HCT116 (cell line): ENCODE results near the gene DLG2. TPM values are rescaled to one million over a fixed set of nuclear protein-coding genes. Genes with fewer than 3 reads are reported as not detected.

ENCODE experiments used
- ATAC-seq: fragments of 200-7000 bp; cut with Tn5 transposase; 2 replicates; pipeline ENCODE4 v1.9.1; 2020; ENCODE audit warnings: mild to moderate bottlenecking, moderate library complexity
- BruUV-seq: library from RNA; stranded (reverse); fragments of 400-500 nt; replicated peaks from 2 replicates; lab custom pipeline; 2021; lab: Mats Ljungman, UMichigan
- CTCF ChIA-PET: fragments of 300-600 bp; sonication (Branson Sonifier 250); formaldehyde crosslinking; loops from one replicate; lab custom pipeline; 2021; ENCODE audit warnings: antibody characterized with exemption; lab: Charles Lee
- POLR2A ChIA-PET: fragments of 300-600, 350-600 bp; sonication (Branson Sonifier 250); formaldehyde crosslinking; loops from one replicate; lab custom pipeline; 2021; ENCODE audit warnings: antibody characterized with exemption; lab: Charles Lee
- RAD21 ChIA-PET, 2 experiments: fragments of 300-600 bp; sonication (Branson Sonifier 250); formaldehyde crosslinking; loops; one replicate each; lab custom pipeline; 2023; ENCODE audit warnings: low total read pairs in 2 of 2; ENCODE audit not compliant: uncharacterized antibody in 2 of 2, unreplicated experiment in 2 of 2, low non-redundant PET in 1 of 2; lab: Charles Lee
- DNase-seq: peaks from one replicate; pipeline ENCODE4 v3.0.0-alpha.2; 2010; ENCODE audit warnings: low read depth, low spot score
- H2AFZ ChIP-seq: fragments of 200-600 bp; shearing (Covaris generic), sonication (generic); 2 replicates; pipeline ENCODE4 v1.6.1; 2017; ENCODE audit warnings: low read depth, mixed run types, mixed read lengths, antibody characterized with exemption, low read length; ENCODE audit not compliant: poor library complexity, severe bottlenecking
- H3K27ac ChIP-seq: 2 replicates; pipeline ENCODE4 v1.5.1; 2012; ENCODE audit warnings: low read depth, low read length
- H3K27me3 ChIP-seq: fragments of 200-600 bp; sonication (generic); 2 replicates; pipeline ENCODE4 v1.6.1; 2016; ENCODE audit warnings: mixed run types, low read length, mixed read lengths; ENCODE audit not compliant: insufficient read depth
- H3K36me3 ChIP-seq, 2 experiments: fragments of 200-500 bp in 1 of 2; fragments of 200-600 bp in 1 of 2; sonication (Bioruptor generic) in 1 of 2; sonication (generic) in 1 of 2; 2 replicates each; pipeline versions ENCODE4 v1.5.1 to v1.6.1; 2014 to 2016; ENCODE audit warnings: low read length in 2 of 2, inconsistent platforms in 1 of 2, mixed read lengths in 1 of 2, mixed run types in 1 of 2; ENCODE audit not compliant: insufficient read depth in 2 of 2, control insufficient read depth in 1 of 2
- H3K4me1 ChIP-seq, 2 experiments: fragments of 200-600 bp in 1 of 2; sonication (generic) in 1 of 2; 2 replicates each; pipeline versions ENCODE4 v1.5.1 to v1.6.1; 2012 to 2017; ENCODE audit warnings: low read length in 2 of 2, inconsistent platforms in 1 of 2, mild to moderate bottlenecking in 1 of 2, mixed read lengths in 1 of 2, mixed run types in 1 of 2, moderate library complexity in 1 of 2; ENCODE audit not compliant: insufficient read depth in 2 of 2, control insufficient read depth in 1 of 2
- H3K4me2 ChIP-seq: fragments of 200-600 bp; sonication (generic); 2 replicates; pipeline ENCODE4 v1.6.1; 2017; ENCODE audit warnings: mixed run types, low read length, mixed read lengths
- H3K4me3 ChIP-seq, 2 experiments: fragments of 200-600 bp in 1 of 2; sonication (generic) in 1 of 2; replicated peaks in 1 of 2; 2 replicates each; pipeline ENCODE4 v1.5.1; 2011 to 2016; ENCODE audit warnings: low read length in 2 of 2, control low read depth in 1 of 2, low read depth in 1 of 2, mild to moderate bottlenecking in 1 of 2, mixed read lengths in 1 of 2, mixed run types in 1 of 2
- H3K79me2 ChIP-seq: fragments of 200-600 bp; sonication (generic); 2 replicates; pipeline ENCODE4 v1.6.1; 2017; ENCODE audit warnings: mild to moderate bottlenecking, mixed run types, low read length, moderate library complexity, mixed read lengths; ENCODE audit not compliant: insufficient read depth
- H3K9ac ChIP-seq: fragments of 200-600 bp; sonication (generic); 2 replicates; pipeline ENCODE4 v1.6.1; 2016; ENCODE audit warnings: low read length, mixed read lengths
- H3K9me2 ChIP-seq: fragments of 200-600 bp; sonication (generic), shearing (Covaris generic); 2 replicates; pipeline ENCODE4 v1.6.1; 2017; ENCODE audit warnings: mixed run types, mild to moderate bottlenecking, moderate library complexity; ENCODE audit not compliant: insufficient read depth
- H3K9me3 ChIP-seq, 2 experiments: fragments of 200-500 bp in 1 of 2; fragments of 200-600 bp in 1 of 2; sonication (Bioruptor generic) in 1 of 2; sonication (generic) in 1 of 2; 2 replicates each; pipeline ENCODE4 v1.6.1; 2014 to 2017; ENCODE audit warnings: low read length in 2 of 2, mixed read lengths in 2 of 2, inconsistent platforms in 1 of 2, low read depth in 1 of 2, mild to moderate bottlenecking in 1 of 2, mixed run types in 1 of 2, moderate library complexity in 1 of 2; ENCODE audit not compliant: control insufficient read depth in 1 of 2, insufficient read depth in 1 of 2
- H4K20me1 ChIP-seq: fragments of 200-600 bp; sonication (generic), shearing (Covaris generic); 2 replicates; pipeline ENCODE4 v1.6.1; 2017; ENCODE audit warnings: mixed run types, mild to moderate bottlenecking, moderate library complexity; ENCODE audit not compliant: insufficient read depth
- CBX3 ChIP-seq: IDR thresholded peaks from 2 replicates; pipeline ENCODE4 v1.6.1; 2012; ENCODE audit warnings: low read depth
- CEBPB ChIP-seq: IDR thresholded peaks from 2 replicates; pipeline ENCODE4 v1.6.1; 2012; ENCODE audit warnings: low read depth
- EGR1 ChIP-seq: IDR thresholded peaks from 2 replicates; pipeline ENCODE4 v1.6.1; 2012; ENCODE audit warnings: low read depth
- EZH2 ChIP-seq: fragments of 200-600 bp; sonication (generic); IDR thresholded peaks from 2 replicates; pipeline ENCODE4 v1.6.1; 2017; ENCODE audit warnings: antibody characterized with exemption, mixed run types
- EZH2phosphoT487 ChIP-seq: fragments of 200-600 bp; IDR thresholded peaks from 2 replicates; pipeline ENCODE4 v1.6.1; 2018; ENCODE audit warnings: antibody characterized with exemption, borderline replicate concordance
- FOSL1 ChIP-seq: IDR thresholded peaks from 2 replicates; pipeline ENCODE4 v1.6.1; 2012; ENCODE audit warnings: low read depth
- JUND ChIP-seq: IDR thresholded peaks from 2 replicates; pipeline ENCODE4 v1.6.1; 2012
- POLR2A ChIP-seq: IDR thresholded peaks from 2 replicates; pipeline ENCODE4 v1.7.0; 2011; ENCODE audit warnings: borderline replicate concordance; ENCODE audit not compliant: insufficient read depth, insufficient read length; ENCODE audit errors: extremely low read depth
- RAD21 ChIP-seq: IDR thresholded peaks from 2 replicates; pipeline ENCODE4 v1.6.1; 2012; ENCODE audit warnings: low read depth, mild to moderate bottlenecking
- SIN3A ChIP-seq: IDR thresholded peaks from 2 replicates; pipeline ENCODE4 v1.6.1; 2012; ENCODE audit warnings: low read depth
- SP1 ChIP-seq: IDR thresholded peaks from 2 replicates; pipeline ENCODE4 v1.6.1; 2012; ENCODE audit warnings: low read depth
- SRF ChIP-seq: IDR thresholded peaks from 2 replicates; pipeline ENCODE4 v1.6.1; 2012; ENCODE audit warnings: low read depth
- TCF7L2 ChIP-seq: IDR thresholded peaks from 2 replicates; pipeline ENCODE4 v1.7.0; 2011; ENCODE audit warnings: borderline replicate concordance, inconsistent platforms; ENCODE audit not compliant: insufficient read depth, insufficient read length; ENCODE audit errors: extremely low read depth
- YY1 ChIP-seq: IDR thresholded peaks from 2 replicates; pipeline ENCODE4 v1.6.1; 2011; ENCODE audit warnings: low read length, low read depth, moderate library complexity, mild to moderate bottlenecking; ENCODE audit not compliant: insufficient replicate concordance; ENCODE audit errors: extremely low read depth
- ZFX ChIP-seq: fragments of 450-650 bp; IDR thresholded peaks from 2 replicates; pipeline ENCODE4 v1.6.1; 2017
- ZNF274 ChIP-seq: fragments of 200-500 bp; sonication (Bioruptor generic); IDR thresholded peaks from 2 replicates; pipeline ENCODE4 v1.6.1; 2014; ENCODE audit warnings: mild to moderate bottlenecking, low read depth, low read length, inconsistent platforms
- intact Hi-C: fragments of 100-400 bp; cut with micrococcal nuclease; formaldehyde crosslinking; loops from 2 replicates; pipeline ENCODE4 v1.10.0; 2022
- total RNA-seq: library from RNA; stranded (reverse); gene quantifications from one replicate; pipeline ENCODE4 v1.2.1, GENCODE V29; 2021; ENCODE audit not compliant: unreplicated experiment
- TF ChIP-seq, protein P1 (sequence below): IDR thresholded peaks from 2 replicates; pipeline ENCODE4 v1.6.1; 2012
- TF ChIP-seq, protein P2 (sequence below): IDR thresholded peaks from 2 replicates; pipeline ENCODE4 v1.6.1; 2012
- TF ChIP-seq, protein P3 (sequence below): IDR thresholded peaks from 2 replicates; pipeline ENCODE4 v1.6.1; 2011; ENCODE audit warnings: mild to moderate bottlenecking, low read length, moderate library complexity; ENCODE audit not compliant: insufficient replicate concordance; ENCODE audit errors: extremely low read depth

The DLG2 gene
- total RNA-seq, 1 experiment from 2014 or later = 2.4 TPM

DNA sequence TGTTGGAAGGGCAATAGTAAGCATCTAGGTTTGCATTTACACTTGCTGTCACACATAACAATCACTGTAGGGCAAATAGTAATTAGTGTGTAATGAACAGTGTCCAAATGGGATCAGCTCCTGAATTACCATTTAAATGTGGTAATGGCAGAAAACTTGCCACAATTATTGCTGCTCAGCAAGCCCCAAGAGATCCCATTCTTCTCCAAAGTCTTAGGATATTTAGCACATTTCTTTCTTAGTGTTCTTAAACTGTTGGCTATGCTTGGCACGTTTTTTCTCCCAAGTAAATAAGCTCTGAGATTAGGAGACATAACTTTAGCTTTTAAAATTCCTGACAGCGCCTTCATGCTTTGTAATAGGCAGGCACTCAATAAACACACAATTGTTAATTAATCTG, 1037.0 kb downstream of the DLG2 start:
- Histone ChIP-seq H2AFZ (no peak overlapping the region), H3K27me3 (no peaks in the 10 kb centered on the region), H3K9ac (no peak overlapping the region), H3K9me2 (no peaks in the 10 kb centered on the region), H3K36me3 (no peaks in the 10 kb centered on the region), H3K27ac (no peak overlapping the region), H3K79me2 (no peaks in the 10 kb centered on the region), H3K4me1 (no peaks in the 10 kb centered on the region), H3K4me2 (no peak overlapping the region), H3K4me3 (no peak overlapping the region), H4K20me1 (no peaks in the 10 kb centered on the region), H3K9me3 (no peaks in the 10 kb centered on the region)
- CTCF ChIA-PET = no interaction called here
- intact Hi-C loops = no loop called here
- no peak for ATAC-seq
- RAD21 ChIA-PET = no interaction called here
- DNase-seq = no peak
- POLR2A ChIA-PET = no interaction called here
- TF ChIP-seq, protein P1, sequence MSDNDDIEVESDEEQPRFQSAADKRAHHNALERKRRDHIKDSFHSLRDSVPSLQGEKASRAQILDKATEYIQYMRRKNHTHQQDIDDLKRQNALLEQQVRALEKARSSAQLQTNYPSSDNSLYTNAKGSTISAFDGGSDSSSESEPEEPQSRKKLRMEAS = no peak
- TF ChIP-seq EGR1 (no peak), RAD21 (no peak), FOSL1 (no peak), EZH2phosphoT487 (no peak), ZNF274 (no peak), SP1 (no peak), YY1 (no peak), JUND (no peak), EZH2 (no peak), CBX3 (no peak), TCF7L2 (no peak), POLR2A (no peak), CEBPB (no peak), ZFX (no peak), SIN3A (no peak), SRF (no peak)
- TF ChIP-seq, protein P2, sequence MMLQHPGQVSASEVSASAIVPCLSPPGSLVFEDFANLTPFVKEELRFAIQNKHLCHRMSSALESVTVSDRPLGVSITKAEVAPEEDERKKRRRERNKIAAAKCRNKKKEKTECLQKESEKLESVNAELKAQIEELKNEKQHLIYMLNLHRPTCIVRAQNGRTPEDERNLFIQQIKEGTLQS = no peak
- TF ChIP-seq, protein P3, sequence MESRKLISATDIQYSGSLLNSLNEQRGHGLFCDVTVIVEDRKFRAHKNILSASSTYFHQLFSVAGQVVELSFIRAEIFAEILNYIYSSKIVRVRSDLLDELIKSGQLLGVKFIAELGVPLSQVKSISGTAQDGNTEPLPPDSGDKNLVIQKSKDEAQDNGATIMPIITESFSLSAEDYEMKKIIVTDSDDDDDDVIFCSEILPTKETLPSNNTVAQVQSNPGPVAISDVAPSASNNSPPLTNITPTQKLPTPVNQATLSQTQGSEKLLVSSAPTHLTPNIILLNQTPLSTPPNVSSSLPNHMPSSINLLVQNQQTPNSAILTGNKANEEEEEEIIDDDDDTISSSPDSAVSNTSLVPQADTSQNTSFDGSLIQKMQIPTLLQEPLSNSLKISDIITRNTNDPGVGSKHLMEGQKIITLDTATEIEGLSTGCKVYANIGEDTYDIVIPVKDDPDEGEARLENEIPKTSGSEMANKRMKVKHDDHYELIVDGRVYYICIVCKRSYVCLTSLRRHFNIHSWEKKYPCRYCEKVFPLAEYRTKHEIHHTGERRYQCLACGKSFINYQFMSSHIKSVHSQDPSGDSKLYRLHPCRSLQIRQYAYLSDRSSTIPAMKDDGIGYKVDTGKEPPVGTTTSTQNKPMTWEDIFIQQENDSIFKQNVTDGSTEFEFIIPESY = no peak
- no TSS peak for BruUV-seq
